ENCODE measurements around the gene HOXC10.

HOXC10 gene

DNA sequence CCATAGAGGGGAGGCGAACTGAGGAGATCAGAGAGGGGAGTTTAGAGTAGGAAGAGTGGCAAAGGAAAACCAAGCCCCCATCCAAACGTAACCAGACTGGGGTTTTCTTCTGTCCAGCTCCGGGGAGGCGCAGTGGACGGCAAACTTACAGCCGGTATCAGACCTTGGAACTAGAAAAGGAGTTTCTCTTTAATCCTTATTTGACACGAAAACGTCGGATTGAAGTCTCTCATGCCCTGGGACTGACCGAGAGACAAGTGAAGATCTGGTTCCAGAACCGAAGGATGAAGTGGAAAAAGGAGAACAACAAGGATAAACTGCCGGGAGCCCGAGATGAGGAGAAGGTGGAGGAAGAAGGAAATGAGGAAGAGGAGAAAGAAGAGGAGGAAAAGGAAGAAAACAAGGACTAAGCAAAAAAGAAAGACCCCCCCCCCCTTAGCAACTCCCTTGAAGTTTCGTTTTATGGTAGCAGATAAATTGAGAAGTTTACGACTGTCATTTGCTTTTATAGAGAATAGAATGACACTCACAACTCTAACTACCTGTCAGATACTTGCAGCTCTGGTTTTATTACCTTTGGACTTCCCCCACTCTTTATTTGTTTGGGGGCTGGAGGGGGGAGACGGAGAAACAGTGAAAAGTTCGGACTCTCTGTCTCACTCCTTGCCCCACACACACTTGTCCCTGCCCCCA lies 26.2 kb downstream of the HOXC10 start:
- no peak overlapping the region for H3K27ac ChIP-seq (replicated peaks)
- no peak for DNase-seq (ENCODE audit: low read depth in 1 of 2, low spot score in 1 of 2)
- H3K27me3 ChIP-seq (ENCODE audit: insufficient read depth, poor library complexity, severe bottlenecking) = peaks cover 87% of the 10 kb centered on the region
- no peak overlapping the region for H3K4me3 ChIP-seq (replicated peaks; ENCODE audit: insufficient read depth, low read length)
- no peak for TF ChIP-seq POLR2AphosphoS5 (IDR thresholded peaks at IDR 0.05; ENCODE audit: low read depth)
- TF ChIP-seq GABPA (IDR thresholded peaks at IDR 0.05; ENCODE audit: low read depth) = no peak
- TF ChIP-seq, protein P1, sequence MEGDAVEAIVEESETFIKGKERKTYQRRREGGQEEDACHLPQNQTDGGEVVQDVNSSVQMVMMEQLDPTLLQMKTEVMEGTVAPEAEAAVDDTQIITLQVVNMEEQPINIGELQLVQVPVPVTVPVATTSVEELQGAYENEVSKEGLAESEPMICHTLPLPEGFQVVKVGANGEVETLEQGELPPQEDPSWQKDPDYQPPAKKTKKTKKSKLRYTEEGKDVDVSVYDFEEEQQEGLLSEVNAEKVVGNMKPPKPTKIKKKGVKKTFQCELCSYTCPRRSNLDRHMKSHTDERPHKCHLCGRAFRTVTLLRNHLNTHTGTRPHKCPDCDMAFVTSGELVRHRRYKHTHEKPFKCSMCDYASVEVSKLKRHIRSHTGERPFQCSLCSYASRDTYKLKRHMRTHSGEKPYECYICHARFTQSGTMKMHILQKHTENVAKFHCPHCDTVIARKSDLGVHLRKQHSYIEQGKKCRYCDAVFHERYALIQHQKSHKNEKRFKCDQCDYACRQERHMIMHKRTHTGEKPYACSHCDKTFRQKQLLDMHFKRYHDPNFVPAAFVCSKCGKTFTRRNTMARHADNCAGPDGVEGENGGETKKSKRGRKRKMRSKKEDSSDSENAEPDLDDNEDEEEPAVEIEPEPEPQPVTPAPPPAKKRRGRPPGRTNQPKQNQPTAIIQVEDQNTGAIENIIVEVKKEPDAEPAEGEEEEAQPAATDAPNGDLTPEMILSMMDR (IDR thresholded peaks at IDR 0.05; ENCODE audit: insufficient read depth, low read length) = no peak
- TF ChIP-seq SPI1 (IDR thresholded peaks at IDR 0.05; ENCODE audit: borderline replicate concordance, low read depth) = no peak
- TF ChIP-seq, protein P2, sequence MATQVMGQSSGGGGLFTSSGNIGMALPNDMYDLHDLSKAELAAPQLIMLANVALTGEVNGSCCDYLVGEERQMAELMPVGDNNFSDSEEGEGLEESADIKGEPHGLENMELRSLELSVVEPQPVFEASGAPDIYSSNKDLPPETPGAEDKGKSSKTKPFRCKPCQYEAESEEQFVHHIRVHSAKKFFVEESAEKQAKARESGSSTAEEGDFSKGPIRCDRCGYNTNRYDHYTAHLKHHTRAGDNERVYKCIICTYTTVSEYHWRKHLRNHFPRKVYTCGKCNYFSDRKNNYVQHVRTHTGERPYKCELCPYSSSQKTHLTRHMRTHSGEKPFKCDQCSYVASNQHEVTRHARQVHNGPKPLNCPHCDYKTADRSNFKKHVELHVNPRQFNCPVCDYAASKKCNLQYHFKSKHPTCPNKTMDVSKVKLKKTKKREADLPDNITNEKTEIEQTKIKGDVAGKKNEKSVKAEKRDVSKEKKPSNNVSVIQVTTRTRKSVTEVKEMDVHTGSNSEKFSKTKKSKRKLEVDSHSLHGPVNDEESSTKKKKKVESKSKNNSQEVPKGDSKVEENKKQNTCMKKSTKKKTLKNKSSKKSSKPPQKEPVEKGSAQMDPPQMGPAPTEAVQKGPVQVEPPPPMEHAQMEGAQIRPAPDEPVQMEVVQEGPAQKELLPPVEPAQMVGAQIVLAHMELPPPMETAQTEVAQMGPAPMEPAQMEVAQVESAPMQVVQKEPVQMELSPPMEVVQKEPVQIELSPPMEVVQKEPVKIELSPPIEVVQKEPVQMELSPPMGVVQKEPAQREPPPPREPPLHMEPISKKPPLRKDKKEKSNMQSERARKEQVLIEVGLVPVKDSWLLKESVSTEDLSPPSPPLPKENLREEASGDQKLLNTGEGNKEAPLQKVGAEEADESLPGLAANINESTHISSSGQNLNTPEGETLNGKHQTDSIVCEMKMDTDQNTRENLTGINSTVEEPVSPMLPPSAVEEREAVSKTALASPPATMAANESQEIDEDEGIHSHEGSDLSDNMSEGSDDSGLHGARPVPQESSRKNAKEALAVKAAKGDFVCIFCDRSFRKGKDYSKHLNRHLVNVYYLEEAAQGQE (IDR thresholded peaks at IDR 0.05; ENCODE audit: insufficient replicate concordance, low read depth) = no peak

DNA sequence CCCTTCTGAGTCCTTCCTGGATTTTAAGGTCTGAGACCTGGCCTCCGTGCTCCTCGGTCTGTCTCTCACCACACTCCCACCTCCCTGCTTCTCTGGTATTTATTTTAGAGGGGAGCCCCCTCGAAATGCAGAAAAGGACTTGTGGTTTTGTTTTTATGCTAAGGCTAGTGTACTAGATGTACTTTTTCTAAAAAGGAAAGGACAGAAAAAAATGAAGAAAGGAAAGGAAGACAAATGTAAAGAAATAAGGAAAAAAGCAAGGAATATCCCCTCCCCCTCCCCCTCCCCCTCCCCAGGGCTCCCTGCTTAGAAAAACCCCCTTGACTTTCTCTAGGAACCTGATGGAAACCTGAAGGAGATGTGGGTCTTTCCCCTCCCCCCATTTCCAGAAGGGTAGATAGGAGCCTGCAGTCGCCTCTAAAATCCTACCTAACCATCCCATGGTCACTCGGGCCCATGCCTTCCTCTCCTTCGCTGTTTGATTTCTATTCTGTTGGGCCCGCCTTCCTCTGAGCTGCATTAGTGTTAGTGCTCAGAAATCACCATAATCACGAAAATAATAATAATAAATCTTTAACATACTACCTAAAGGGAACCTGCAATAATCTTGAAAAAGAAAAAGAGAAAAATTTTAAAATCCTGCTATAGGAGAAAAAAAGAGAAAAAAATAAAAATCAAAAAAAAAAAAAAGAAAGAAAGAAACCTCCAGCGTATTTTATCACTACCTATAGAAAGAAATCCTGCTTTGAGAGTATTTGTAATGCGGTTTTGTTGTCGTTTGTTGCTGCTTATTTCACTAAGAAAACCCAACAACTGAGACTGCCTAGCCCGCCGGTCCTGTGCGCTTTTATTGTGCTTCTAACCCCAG lies 27.0 kb downstream of the HOXC10 start:
- Histone ChIP-seq H3K4me3 (replicated peaks; ENCODE audit: insufficient read depth, low read length) (no peak overlapping the region), H3K27me3 (ENCODE audit: insufficient read depth, poor library complexity, severe bottlenecking) (peaks cover 85% of the 10 kb centered on the region), H3K27ac (replicated peaks) (no peak overlapping the region)
- TF ChIP-seq GABPA (IDR thresholded peaks at IDR 0.05; ENCODE audit: low read depth) (no peak), POLR2AphosphoS5 (IDR thresholded peaks at IDR 0.05; ENCODE audit: low read depth) (no peak), SPI1 (IDR thresholded peaks at IDR 0.05; ENCODE audit: borderline replicate concordance, low read depth) (no peak)
- TF ChIP-seq, protein P2 (IDR thresholded peaks at IDR 0.05; ENCODE audit: insufficient replicate concordance, low read depth) = no peak
- TF ChIP-seq, protein P1 (IDR thresholded peaks at IDR 0.05; ENCODE audit: insufficient read depth, low read length) = no peak
- no peak for DNase-seq (ENCODE audit: low read depth in 1 of 2, low spot score in 1 of 2)

DNA sequence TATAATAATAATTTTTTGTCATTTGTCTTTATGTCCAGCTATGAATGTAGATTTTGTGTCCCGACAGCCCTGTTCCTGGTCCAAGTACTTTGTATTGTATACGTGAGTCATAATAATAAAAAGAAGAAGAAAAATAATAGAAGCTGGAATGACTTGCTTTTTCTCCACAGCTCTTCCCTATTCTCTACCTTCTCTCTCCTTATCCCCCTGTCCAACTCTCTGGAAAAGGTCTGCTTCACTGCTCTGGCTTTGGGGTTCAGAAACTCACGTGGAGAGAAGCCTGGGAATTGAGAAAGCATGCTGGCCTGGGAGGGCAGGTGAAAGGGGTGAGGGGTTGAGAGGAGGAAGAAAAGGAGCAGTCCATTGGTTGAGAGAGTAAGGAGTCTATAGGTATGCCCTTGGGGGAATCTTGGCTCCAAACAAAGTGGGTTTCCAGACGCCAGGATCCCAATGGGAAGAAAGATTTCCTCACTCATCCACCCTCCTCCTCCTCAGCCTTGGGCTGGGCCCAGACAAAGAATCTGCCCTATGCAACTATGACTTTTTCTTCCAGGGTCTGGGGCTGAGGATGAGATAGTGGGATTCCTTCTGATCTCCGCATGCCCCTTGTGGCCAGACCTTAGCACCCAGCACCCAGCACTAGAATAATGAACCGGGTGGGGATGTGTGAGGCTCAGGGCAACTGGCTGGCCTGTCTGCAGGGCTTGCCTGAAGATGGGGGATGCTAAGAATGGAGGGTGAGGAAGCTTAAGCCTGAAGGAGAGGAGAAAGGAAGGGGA lies 27.9 kb downstream of the HOXC10 start:
- no peak overlapping the region for H3K4me3 ChIP-seq (replicated peaks; ENCODE audit: insufficient read depth, low read length)
- DNase-seq (ENCODE audit: low read depth in 1 of 2, low spot score in 1 of 2) = no peak
- TF ChIP-seq, protein P1 (IDR thresholded peaks at IDR 0.05; ENCODE audit: insufficient read depth, low read length) = no peak
- TF ChIP-seq SPI1 (IDR thresholded peaks at IDR 0.05; ENCODE audit: borderline replicate concordance, low read depth) (no peak), GABPA (IDR thresholded peaks at IDR 0.05; ENCODE audit: low read depth) (no peak)
- no peak overlapping the region for H3K27ac ChIP-seq (replicated peaks)
- peaks cover 82% of the 10 kb centered on the region for H3K27me3 ChIP-seq (ENCODE audit: insufficient read depth, poor library complexity, severe bottlenecking)
